ENCODE data around the gene MGAT4C.

DNA sequence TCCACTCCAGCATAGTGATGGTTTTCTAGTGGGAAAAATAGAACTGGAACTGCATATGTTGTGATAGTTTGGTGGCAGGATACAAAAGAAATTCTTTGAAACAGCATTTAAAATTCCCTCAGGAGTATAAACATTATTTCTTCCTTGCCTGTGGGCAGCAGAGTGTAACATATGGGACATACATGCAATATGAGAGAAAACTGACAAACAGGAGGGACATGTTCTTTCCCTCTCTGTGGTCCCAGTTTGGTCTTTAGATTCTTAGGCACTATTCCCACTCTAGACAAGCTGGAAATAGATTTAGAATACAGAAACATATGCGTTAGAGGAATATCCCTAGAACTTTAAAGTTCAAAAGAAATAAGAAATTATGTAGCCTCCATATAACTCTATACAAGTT, 68.0 kb downstream of the MGAT4C start:
- TF ChIP-seq CTCF (conservative IDR thresholded peaks at IDR 0.05; ENCODE audit: low read depth, low read length), result no peak
- TF ChIP-seq EZH2 (IDR thresholded peaks at IDR 0.05; ENCODE audit: borderline replicate concordance, low read depth, low read length, poor library complexity, severe bottlenecking), result no peak
